K562 (cell line): Measurements from ENCODE around the gene KIF3B. TPM values are rescaled to one million over a fixed set of nuclear protein-coding genes. Genes with fewer than 3 reads are reported as not detected.

Experiments used
- CEBPB ChIP-seq: fragments of 450-650 bp; IDR thresholded peaks from 2 replicates; pipeline ENCODE4 v1.6.1; 2016; ENCODE audit warnings: missing genetic modification characterization, missing compliant biosample characterization
- CREM ChIP-seq: IDR thresholded peaks from 2 replicates; pipeline ENCODE4 v1.6.1; 2014; ENCODE audit warnings: antibody characterized with exemption, low read depth
- MAZ ChIP-seq, 2 experiments: fragments of 450-650 bp in 1 of 2; sonication (generic) in 1 of 2; formaldehyde crosslinking; IDR thresholded peaks in 1 of 2; conservative IDR thresholded peaks in 1 of 2; 2 replicates each; pipeline versions ENCODE4 v1.4.0 to v1.5.0; 2020; ENCODE audit warnings: mild to moderate bottlenecking in 1 of 2, missing genetic modification reagents in 1 of 2
- ZFP36 ChIP-seq: fragments of 150-350 bp; IDR thresholded peaks from 2 replicates; pipeline ENCODE4 v1.6.1; 2018; ENCODE audit warnings: low read length, low read depth; ENCODE audit not compliant: partially characterized antibody
- ZNF518B ChIP-seq: fragments of 250-450 bp; sonication (Bioruptor Pico); IDR thresholded peaks from 2 replicates; pipeline ENCODE4 v1.5.0; 2021; ENCODE audit warnings: mild to moderate bottlenecking, moderate library complexity
- polyA plus RNA-seq, 8 experiments: library from polyadenylated mRNA; depleted of rRNA in 4 of 8; stranded (reverse) in 5 of 8; unstranded in 3 of 8; fragments of >200 nt; fragmentation: Nextera tagmentation in 2 of 8; fragmentation: Illumina TruSeq in 1 of 8; extraction: Ambion mirVana in 2 of 8; extraction: Trizol in 1 of 8; gene quantifications; 2 replicates each; pipeline versions ENCODE4 v1.2.1 to v1.2.3, GENCODE V29; 2011 to 2014; ENCODE audit warnings: inconsistent platforms in 1 of 8, missing spikeins in 1 of 8
- total RNA-seq, 7 experiments: library from RNA; depleted of rRNA in 6 of 7; stranded (reverse); fragments of >200 nt in 6 of 7; fragmentation: Illumina TruSeq in 2 of 7; extraction: Trizol in 2 of 7; gene quantifications; 2 replicates each; pipeline versions ENCODE4 v1.2.1 to v1.2.3, GENCODE V29; 2011 to 2021; ENCODE audit warnings: low replicate concordance in 1 of 7
- TF ChIP-seq, protein P1 (sequence below), 2 experiments: fragments of 450-650 bp; formaldehyde crosslinking in 1 of 2; IDR thresholded peaks; 2 replicates each; pipeline versions ENCODE4 v1.4.0 to v1.6.1; 2014 to 2020; ENCODE audit warnings: mild to moderate bottlenecking in 2 of 2, borderline replicate concordance in 1 of 2, low read depth in 1 of 2

KIF3B gene
- total and polyA plus RNA-seq, 9 of the 15 experiments (the other 6 are each of a cell fraction or from before 2014, with no cell fraction given) = 2.9 to 12.3 (median 8.6) TPM

GRCh38 chr20:32336918-32337347 lies 59.5 kb downstream of the KIF3B start (continued):
- TF ChIP-seq, protein P1, sequence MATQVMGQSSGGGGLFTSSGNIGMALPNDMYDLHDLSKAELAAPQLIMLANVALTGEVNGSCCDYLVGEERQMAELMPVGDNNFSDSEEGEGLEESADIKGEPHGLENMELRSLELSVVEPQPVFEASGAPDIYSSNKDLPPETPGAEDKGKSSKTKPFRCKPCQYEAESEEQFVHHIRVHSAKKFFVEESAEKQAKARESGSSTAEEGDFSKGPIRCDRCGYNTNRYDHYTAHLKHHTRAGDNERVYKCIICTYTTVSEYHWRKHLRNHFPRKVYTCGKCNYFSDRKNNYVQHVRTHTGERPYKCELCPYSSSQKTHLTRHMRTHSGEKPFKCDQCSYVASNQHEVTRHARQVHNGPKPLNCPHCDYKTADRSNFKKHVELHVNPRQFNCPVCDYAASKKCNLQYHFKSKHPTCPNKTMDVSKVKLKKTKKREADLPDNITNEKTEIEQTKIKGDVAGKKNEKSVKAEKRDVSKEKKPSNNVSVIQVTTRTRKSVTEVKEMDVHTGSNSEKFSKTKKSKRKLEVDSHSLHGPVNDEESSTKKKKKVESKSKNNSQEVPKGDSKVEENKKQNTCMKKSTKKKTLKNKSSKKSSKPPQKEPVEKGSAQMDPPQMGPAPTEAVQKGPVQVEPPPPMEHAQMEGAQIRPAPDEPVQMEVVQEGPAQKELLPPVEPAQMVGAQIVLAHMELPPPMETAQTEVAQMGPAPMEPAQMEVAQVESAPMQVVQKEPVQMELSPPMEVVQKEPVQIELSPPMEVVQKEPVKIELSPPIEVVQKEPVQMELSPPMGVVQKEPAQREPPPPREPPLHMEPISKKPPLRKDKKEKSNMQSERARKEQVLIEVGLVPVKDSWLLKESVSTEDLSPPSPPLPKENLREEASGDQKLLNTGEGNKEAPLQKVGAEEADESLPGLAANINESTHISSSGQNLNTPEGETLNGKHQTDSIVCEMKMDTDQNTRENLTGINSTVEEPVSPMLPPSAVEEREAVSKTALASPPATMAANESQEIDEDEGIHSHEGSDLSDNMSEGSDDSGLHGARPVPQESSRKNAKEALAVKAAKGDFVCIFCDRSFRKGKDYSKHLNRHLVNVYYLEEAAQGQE (IDR thresholded peaks at IDR 0.05; ENCODE audit: borderline replicate concordance) = peak; percentile 67
- TF ChIP-seq, protein P1 (CRISPR knock-in tag; IDR thresholded peaks at IDR 0.05; ENCODE audit: low read depth) = no peak
- TF ChIP-seq ZNF518B (CRISPR knock-in tag) (no peak), ZFP36 (no peak), MAZ (CRISPR knock-in tag; conservative IDR thresholded peaks at IDR 0.05 in 1 of 2, IDR thresholded peaks at IDR 0.05 in 1 of 2) (0 out of 4 replicates have a peak, but pooled peaks of 1 of the 2 experiments have one; percentile 34), CREM (0 out of 2 replicates have a peak, but pooled peaks have one; percentile 10), CEBPB (peak; percentile 75)
